HG02885 (cell line): ENCODE measurements around the gene ATP8B1.

ENCODE experiments used
- ATAC-seq: cut with Tn5 transposase; IDR thresholded peaks from one replicate; pipeline ENCODE4 v1.9.1; 2021; ENCODE audit warnings: mild to moderate bottlenecking; ENCODE audit not compliant: unreplicated experiment, poor library complexity

Gene ATP8B1

GRCh38 chr18:57819671-57820460, 16.8 kb upstream of the ATP8B1 start:
- ATAC-seq, result peak; percentile 68

- no peak for ATAC-seq
Observed at GRCh38 chr18:57819119-57819518, 16.0 kb upstream of the ATP8B1 start.

- no peak for ATAC-seq
Observed at GRCh38 chr18:57816208-57816954, 13.3 kb upstream of the ATP8B1 start.

GRCh38 chr18:57814555-57814954, 11.4 kb upstream of the ATP8B1 start:
- no peak for ATAC-seq

GRCh38 chr18:57813245-57813644, 10.1 kb upstream of the ATP8B1 start:
- ATAC-seq, result no peak

- ATAC-seq, result no peak
Observed at GRCh38 chr18:57812126-57812477, 9.0 kb upstream of the ATP8B1 start.

- no peak for ATAC-seq
Observed at GRCh38 chr18:57811477-57812125, 8.5 kb upstream of the ATP8B1 start.

GRCh38 chr18:57809190-57809589, 6.1 kb upstream of the ATP8B1 start:
- ATAC-seq, result no peak

- ATAC-seq, result no peak
Observed at GRCh38 chr18:57807336-57808117, 4.4 kb upstream of the ATP8B1 start.

- no peak for ATAC-seq
Observed at GRCh38 chr18:57806978-57807285, 3.8 kb upstream of the ATP8B1 start.

GRCh38 chr18:57806201-57806977, 3.3 kb upstream of the ATP8B1 start:
- no peak for ATAC-seq

GRCh38 chr18:57805117-57805516, 2.0 kb upstream of the ATP8B1 start:
- no peak for ATAC-seq

- ATAC-seq, result no peak
Observed at GRCh38 chr18:57804557-57804956, 1.4 kb upstream of the ATP8B1 start.

GRCh38 chr18:57802213-57803102, 657 bp downstream of the ATP8B1 start:
- ATAC-seq, result peak; percentile 21

- no peak for ATAC-seq
Observed at GRCh38 chr18:57801761-57802212, 1.3 kb downstream of the ATP8B1 start.

- ATAC-seq, result no peak
Observed at GRCh38 chr18:57801325-57801724, 1.8 kb downstream of the ATP8B1 start.

GRCh38 chr18:57798713-57799373, 4.3 kb downstream of the ATP8B1 start:
- no peak for ATAC-seq

- no peak for ATAC-seq
Observed at GRCh38 chr18:57797209-57797651, 5.9 kb downstream of the ATP8B1 start.
